SK-N-SH (cell line): ENCODE data around the gene TENT5D. TPM values are rescaled to one million over a fixed set of nuclear protein-coding genes. Genes with fewer than 3 reads are reported as not detected.

Experiments used
- CTCF ChIA-PET: fragments of 300-600, 350-600 bp; formaldehyde crosslinking; extraction: SDS; loops from one replicate; lab custom pipeline; 2021; lab: Yijun Ruan, JAX
- POLR2A ChIA-PET: fragments of 350-600 bp; sonication (Branson Sonifier 250); formaldehyde crosslinking; extraction: SDS; loops from one replicate; lab custom pipeline; 2020; ENCODE audit warnings: antibody characterized with exemption, inconsistent platforms; lab: Yijun Ruan, JAX
- DNase-seq: peaks from one replicate; pipeline ENCODE4 v3.0.0; 2012
- H2AFZ ChIP-seq: fragments of 200-600 bp; sonication (generic); 2 replicates; pipeline ENCODE4 v1.8.1; 2016; ENCODE audit warnings: antibody characterized with exemption, mild to moderate bottlenecking, low read depth
- H3F3A ChIP-seq: fragments of 200-600 bp; sonication (generic); replicated peaks from 2 replicates; pipeline ENCODE3; 2016; ENCODE audit warnings: antibody characterized with exemption, mild to moderate bottlenecking; ENCODE audit not compliant: insufficient read depth
- H3K27ac ChIP-seq, 2 experiments: fragments of 200-500 bp in 1 of 2; fragments of 200-600 bp in 1 of 2; sonication (Bioruptor generic) in 1 of 2; sonication (generic), shearing (Covaris generic) in 1 of 2; 2 replicates each; pipeline versions ENCODE4 v1.5.1 to v1.6.1; 2014 to 2016; ENCODE audit warnings: low read depth in 2 of 2, inconsistent platforms in 1 of 2, low read length in 1 of 2, mild to moderate bottlenecking in 1 of 2, mixed read lengths in 1 of 2
- H3K27me3 ChIP-seq: fragments of 200-600 bp; sonication (generic), shearing (Covaris generic); 2 replicates; pipeline ENCODE4 v1.6.1; 2016; ENCODE audit warnings: mixed run types; ENCODE audit not compliant: insufficient read depth
- H3K36me3 ChIP-seq, 2 experiments: fragments of 200-500 bp in 1 of 2; fragments of 200-600 bp in 1 of 2; sonication (Bioruptor generic) in 1 of 2; sonication (generic) in 1 of 2; replicated peaks in 1 of 2; 2 replicates each; pipeline versions ENCODE3 to v1.5.1; 2014 to 2016; ENCODE audit warnings: low read length in 1 of 2, mild to moderate bottlenecking in 1 of 2; ENCODE audit not compliant: insufficient read depth in 2 of 2, control insufficient read depth in 1 of 2
- H3K4me1 ChIP-seq, 2 experiments: fragments of 200-500 bp in 1 of 2; fragments of 200-600 bp in 1 of 2; sonication (Bioruptor generic) in 1 of 2; sonication (generic), shearing (Covaris generic) in 1 of 2; 2 replicates each; pipeline versions ENCODE4 v1.5.1 to v1.6.1; 2014 to 2016; ENCODE audit warnings: low read depth in 1 of 2, low read length in 1 of 2, mixed run types in 1 of 2; ENCODE audit not compliant: insufficient read depth in 2 of 2, control insufficient read depth in 1 of 2
- H3K4me2 ChIP-seq: fragments of 200-600 bp; sonication (generic), shearing (Covaris generic); 2 replicates; pipeline ENCODE4 v1.6.1; 2017; ENCODE audit warnings: mixed run types
- H3K4me3 ChIP-seq, 2 experiments: fragments of 200-500 bp in 1 of 2; fragments of 200-600 bp in 1 of 2; sonication (Bioruptor generic) in 1 of 2; sonication (generic), shearing (Covaris generic) in 1 of 2; 2 replicates each; pipeline versions ENCODE4 v1.5.1 to v1.8.1; 2014 to 2016; ENCODE audit warnings: low read depth in 2 of 2, inconsistent platforms in 1 of 2, low read length in 1 of 2, mild to moderate bottlenecking in 1 of 2, mixed read lengths in 1 of 2, moderate library complexity in 1 of 2
- H3K79me2 ChIP-seq: fragments of 200-600 bp; sonication (generic); 2 replicates; pipeline ENCODE4 v1.8.1; 2017; ENCODE audit warnings: mild to moderate bottlenecking; ENCODE audit not compliant: insufficient read depth
- H3K9ac ChIP-seq: fragments of 200-600 bp; sonication (generic); 2 replicates; pipeline ENCODE4 v1.6.1; 2017; ENCODE audit warnings: mixed run types
- H3K9me2 ChIP-seq: fragments of 200-600 bp; sonication (generic); 2 replicates; pipeline ENCODE4 v1.6.1; 2017; ENCODE audit warnings: mixed run types
- H3K9me3 ChIP-seq: fragments of 200-600 bp; sonication (generic); 2 replicates; pipeline ENCODE4 v1.6.1; 2017; ENCODE audit warnings: mixed run types, mild to moderate bottlenecking, moderate library complexity
- H4K20me1 ChIP-seq: fragments of 200-600 bp; sonication (generic); 2 replicates; pipeline ENCODE4 v1.6.1; 2017; ENCODE audit warnings: mild to moderate bottlenecking, mixed run types; ENCODE audit not compliant: insufficient read depth
- EP300 ChIP-seq, 2 experiments: IDR thresholded peaks; 2 replicates each; pipeline versions ENCODE4 v1.4.0 to v1.6.1; 2012; ENCODE audit warnings: borderline replicate concordance in 1 of 2, low read depth in 1 of 2, low read length in 1 of 2
- EZH2phosphoT487 ChIP-seq: fragments of 200-600 bp; sonication (generic); IDR thresholded peaks from 2 replicates; pipeline ENCODE4 v1.6.1; 2017; ENCODE audit warnings: low read depth, mixed run types, mild to moderate bottlenecking, antibody characterized with exemption, moderate library complexity, borderline replicate concordance
- GABPA ChIP-seq: IDR thresholded peaks from 2 replicates; pipeline ENCODE4 v1.4.0; 2012; ENCODE audit warnings: low read depth, mild to moderate bottlenecking
- IRF3 ChIP-seq: fragments of 150-350 bp; IDR thresholded peaks from 2 replicates; pipeline ENCODE4 v1.6.1; 2016; ENCODE audit warnings: mild to moderate bottlenecking, low read depth, low read length
- MAX ChIP-seq: IDR thresholded peaks from 2 replicates; pipeline ENCODE4 v1.4.0; 2012; ENCODE audit warnings: low read depth
- MEF2A ChIP-seq: IDR thresholded peaks from 2 replicates; pipeline ENCODE4 v1.4.0; 2012; ENCODE audit warnings: low read depth, borderline replicate concordance
- MXI1 ChIP-seq: IDR thresholded peaks from 2 replicates; pipeline ENCODE4 v1.6.1; 2012; ENCODE audit warnings: mild to moderate bottlenecking, low read depth, low read length, improper control_type of control experiment
- RAD21 ChIP-seq: IDR thresholded peaks from 2 replicates; pipeline ENCODE4 v1.6.1; 2012; ENCODE audit warnings: mild to moderate bottlenecking, low read length
- REST ChIP-seq: IDR thresholded peaks from 2 replicates; pipeline ENCODE4 v1.6.1; 2012; ENCODE audit warnings: mild to moderate bottlenecking, low read depth, low read length, moderate library complexity
- RFX5 ChIP-seq: IDR thresholded peaks from 2 replicates; pipeline ENCODE4 v1.6.1; 2012; ENCODE audit warnings: mild to moderate bottlenecking, improper control_type of control experiment, low read length
- RXRA ChIP-seq: IDR thresholded peaks from 2 replicates; pipeline ENCODE4 v1.4.0; 2012; ENCODE audit warnings: low read depth, mild to moderate bottlenecking, borderline replicate concordance
- SIN3A ChIP-seq: IDR thresholded peaks from 2 replicates; pipeline ENCODE4 v1.6.1; 2012; ENCODE audit warnings: low read depth, mild to moderate bottlenecking, low read length, moderate library complexity, borderline replicate concordance
- TCF12 ChIP-seq: IDR thresholded peaks from 2 replicates; pipeline ENCODE4 v1.4.0; 2012
- USF1 ChIP-seq: IDR thresholded peaks from 2 replicates; pipeline ENCODE4 v1.4.0; 2012; ENCODE audit warnings: low read depth, borderline replicate concordance
- ZBTB33 ChIP-seq: IDR thresholded peaks from 2 replicates; pipeline ENCODE4 v1.4.0; 2012; ENCODE audit warnings: low read depth, borderline replicate concordance
- WGBS: methylation state at CpG from one replicate; pipeline ENCODE4 v1.1.6; 2017; ENCODE audit warnings: low lambda C conversion rate; 5-methylcytosine and 5-hydroxymethylcytosine counted together
- polyA plus RNA-seq, 3 experiments: library from polyadenylated mRNA; depleted of rRNA; stranded (reverse); fragments of >200 nt; gene quantifications; 2 replicates each; pipeline ENCODE4 v1.2.3, GENCODE V29; 2012

The TENT5D gene
- polyA plus RNA-seq, 1 of the 3 experiments (the other 2 are of a cell fraction) = not detected

GRCh38 chrX:80388206-80388605, 32.0 kb upstream of the TENT5D start:
- no peak for DNase-seq
- H3K36me3 ChIP-seq = no peaks in the 10 kb centered on the region
- no peaks in the 10 kb centered on the region for H3K9me2 ChIP-seq
- H3K27ac ChIP-seq = no peak overlapping the region
- no peaks in the 10 kb centered on the region for H3K4me1 ChIP-seq
- H4K20me1 ChIP-seq = no peaks in the 10 kb centered on the region
- no peak for TF ChIP-seq SIN3A
- no peak for TF ChIP-seq USF1
- TF ChIP-seq IRF3 = no peak
- no peak for TF ChIP-seq EP300 (IDR thresholded peaks at IDR 0.05; ENCODE audit: borderline replicate concordance in 1 of 2, low read depth in 1 of 2, low read length in 1 of 2)
- TF ChIP-seq GABPA = no peak
- TF ChIP-seq ZBTB33 = no peak
- no peaks in the 10 kb centered on the region for H3K79me2 ChIP-seq
- ChIA-PET CTCF (no interaction called here), POLR2A (no interaction called here)
- no peaks in the 10 kb centered on the region for H3F3A ChIP-seq
- 0% methylated on average over 1 of the region's 1 CpG for WGBS
- H3K9ac ChIP-seq = no peak overlapping the region
- no peaks in the 10 kb centered on the region for H3K9me3 ChIP-seq
- H3K4me2 ChIP-seq = no peak overlapping the region
- H3K27me3 ChIP-seq = no peaks in the 10 kb centered on the region
- H3K4me3 ChIP-seq = no peak overlapping the region
- H2AFZ ChIP-seq = no peak overlapping the region

- CTCF ChIA-PET = no interaction called here
- Histone ChIP-seq H4K20me1 (no peaks in the 10 kb centered on the region), H3K4me3 (no peak overlapping the region), H3K9ac (no peak overlapping the region), H2AFZ (no peak overlapping the region), H3K4me2 (no peak overlapping the region), H3F3A (no peaks in the 10 kb centered on the region), H3K36me3 (no peaks in the 10 kb centered on the region), H3K27me3 (no peaks in the 10 kb centered on the region), H3K4me1 (no peaks in the 10 kb centered on the region), H3K27ac (no peak overlapping the region), H3K79me2 (no peaks in the 10 kb centered on the region), H3K9me2 (no peaks in the 10 kb centered on the region), H3K9me3 (no peaks in the 10 kb centered on the region)
- POLR2A ChIA-PET = no interaction called here
- no peak for TF ChIP-seq REST
- TF ChIP-seq RFX5 = no peak
- TF ChIP-seq RXRA = no peak
- no peak for TF ChIP-seq MAX
- no peak for TF ChIP-seq MEF2A
- TF ChIP-seq EZH2phosphoT487 = no peak
- TF ChIP-seq IRF3 = no peak
- TF ChIP-seq TCF12 = no peak
- no peak for TF ChIP-seq MXI1
- no peak for TF ChIP-seq RAD21
- 4% methylated on average over 6 of the region's 6 CpGs for WGBS
- no peak for DNase-seq
Measured at GRCh38 chrX:80412042-80412441, 8.2 kb upstream of the TENT5D start.
